ENCODE results near the gene PRR7. TPM values are rescaled to one million over a fixed set of nuclear protein-coding genes. Genes with fewer than 3 reads are reported as not detected.

The PRR7 gene
- polyA plus RNA-seq, 4 donors, result 1.1 to 2.8 (median 2.3) TPM

DNA sequence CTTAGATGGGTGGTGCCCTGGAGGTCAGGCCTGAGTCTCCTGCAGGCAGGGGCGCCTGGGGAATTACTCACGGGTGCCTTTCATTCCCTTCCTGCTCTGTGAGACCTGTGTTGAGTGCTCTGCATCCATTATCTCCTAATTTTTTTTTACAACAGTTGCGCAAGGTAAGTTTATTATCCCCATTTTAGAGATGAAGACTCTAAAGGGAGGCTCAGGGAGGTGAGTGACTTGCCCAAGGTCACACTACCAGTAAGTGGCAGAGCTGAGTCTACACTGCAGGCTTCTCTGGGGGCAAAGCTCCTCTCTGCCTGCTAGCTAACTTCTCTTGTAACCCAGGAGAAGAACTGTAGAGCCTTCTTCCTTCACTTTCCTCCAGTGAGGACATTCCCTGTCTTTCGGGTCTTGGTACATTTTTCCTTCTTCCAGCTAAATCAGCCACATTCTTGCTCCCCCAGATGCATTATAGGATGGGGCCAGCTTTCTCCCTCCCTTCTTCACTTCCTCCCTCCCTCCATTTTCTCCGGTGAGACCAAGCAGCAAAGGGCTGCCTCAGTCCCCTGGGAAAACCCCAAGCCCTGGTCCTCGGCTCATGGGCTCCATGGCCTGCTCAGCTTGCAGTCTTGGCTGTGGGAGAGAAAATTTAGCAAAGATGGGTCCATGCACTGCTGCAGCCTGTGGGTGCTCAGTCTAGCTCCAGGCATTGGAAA, 1.8 kb downstream of the PRR7 start:
- DNase-seq (ENCODE audit: low read depth in 4 of 4, low spot score in 2 of 4), result no peak

DNA sequence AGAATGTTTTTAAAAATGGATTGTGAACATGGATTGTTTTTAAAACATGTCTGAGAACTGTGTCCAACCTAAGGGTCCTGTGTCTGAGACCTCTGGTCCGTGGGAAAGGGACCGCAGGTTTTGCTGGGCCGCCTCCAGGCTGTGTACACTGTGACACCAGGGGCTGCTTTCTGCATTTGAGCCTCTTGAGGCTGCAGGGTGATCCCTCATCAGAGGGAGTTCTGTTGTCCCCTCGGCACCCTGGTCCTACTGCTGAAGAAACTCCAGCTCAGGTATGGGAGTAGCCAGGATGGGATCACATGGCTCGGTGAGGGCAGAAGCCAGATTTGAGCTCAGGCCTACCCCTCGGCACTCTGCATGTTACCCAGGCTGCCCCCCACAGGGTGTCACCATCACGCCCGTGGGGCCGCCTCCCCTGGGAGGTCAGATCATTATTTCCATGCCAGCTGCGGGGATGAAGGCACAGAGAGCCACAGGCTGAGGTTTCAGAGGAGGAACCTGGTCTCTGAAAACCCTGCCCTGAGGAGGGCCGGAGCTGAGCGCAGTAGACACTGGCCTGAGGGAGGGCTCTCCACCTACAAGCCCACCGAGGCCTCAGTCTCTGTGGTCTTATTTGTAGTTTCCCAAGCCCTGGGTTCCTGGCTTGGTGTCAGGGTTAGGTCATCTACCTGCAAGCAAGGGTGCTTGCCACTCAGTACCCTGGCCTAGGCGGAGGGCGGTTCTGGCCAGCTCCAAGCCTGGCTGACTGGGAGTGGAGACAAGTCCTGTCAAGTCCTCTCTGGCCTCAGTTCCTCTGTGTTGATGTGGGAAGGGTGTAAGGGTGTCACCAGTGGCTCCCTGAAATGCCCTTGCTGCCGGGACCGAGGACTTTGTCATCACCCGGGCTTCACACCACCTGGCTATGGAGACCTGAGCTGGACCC, 2.8 kb downstream of the PRR7 start:
- DNase-seq (ENCODE audit: low read depth in 4 of 4, low spot score in 2 of 4), result no peak

DNA sequence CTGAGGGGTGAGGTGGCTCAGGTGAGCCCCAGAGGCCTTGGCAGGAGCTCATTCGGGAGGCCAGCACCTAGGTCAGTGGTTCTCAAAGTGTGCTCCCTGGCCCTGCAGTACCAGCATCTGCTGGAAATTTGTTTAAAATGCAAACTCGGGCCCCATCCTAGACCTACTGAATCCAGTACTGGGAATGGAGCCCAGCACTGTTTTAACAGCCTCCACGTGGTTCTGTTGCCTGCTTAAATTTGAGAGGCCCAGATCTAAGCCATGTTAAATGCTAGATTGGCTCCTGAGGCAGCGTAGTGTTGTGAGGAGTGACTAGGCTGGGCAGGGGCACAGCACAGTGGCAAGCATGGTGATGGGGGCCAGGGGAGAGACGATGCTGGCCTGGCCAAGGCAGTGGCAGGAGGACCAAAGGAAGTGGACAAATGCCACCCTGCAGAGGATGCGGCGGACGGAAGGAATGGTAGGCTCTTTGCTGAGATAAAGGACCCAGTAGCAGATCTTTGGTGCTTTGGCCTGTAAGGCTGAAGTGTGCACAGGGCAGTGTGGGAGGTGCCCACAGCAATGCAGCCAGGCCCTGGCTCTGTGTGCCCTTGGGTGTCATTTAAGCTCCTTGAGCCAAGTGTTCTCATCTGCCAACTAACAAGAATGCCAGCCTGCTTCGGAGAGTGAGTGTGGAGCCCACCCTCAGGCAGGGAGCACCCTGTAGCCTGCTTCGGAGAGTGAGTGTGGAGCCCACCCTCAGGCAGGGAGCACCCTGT, 4.2 kb downstream of the PRR7 start:
- no peak for DNase-seq (ENCODE audit: low read depth in 4 of 4, low spot score in 2 of 4)

DNA sequence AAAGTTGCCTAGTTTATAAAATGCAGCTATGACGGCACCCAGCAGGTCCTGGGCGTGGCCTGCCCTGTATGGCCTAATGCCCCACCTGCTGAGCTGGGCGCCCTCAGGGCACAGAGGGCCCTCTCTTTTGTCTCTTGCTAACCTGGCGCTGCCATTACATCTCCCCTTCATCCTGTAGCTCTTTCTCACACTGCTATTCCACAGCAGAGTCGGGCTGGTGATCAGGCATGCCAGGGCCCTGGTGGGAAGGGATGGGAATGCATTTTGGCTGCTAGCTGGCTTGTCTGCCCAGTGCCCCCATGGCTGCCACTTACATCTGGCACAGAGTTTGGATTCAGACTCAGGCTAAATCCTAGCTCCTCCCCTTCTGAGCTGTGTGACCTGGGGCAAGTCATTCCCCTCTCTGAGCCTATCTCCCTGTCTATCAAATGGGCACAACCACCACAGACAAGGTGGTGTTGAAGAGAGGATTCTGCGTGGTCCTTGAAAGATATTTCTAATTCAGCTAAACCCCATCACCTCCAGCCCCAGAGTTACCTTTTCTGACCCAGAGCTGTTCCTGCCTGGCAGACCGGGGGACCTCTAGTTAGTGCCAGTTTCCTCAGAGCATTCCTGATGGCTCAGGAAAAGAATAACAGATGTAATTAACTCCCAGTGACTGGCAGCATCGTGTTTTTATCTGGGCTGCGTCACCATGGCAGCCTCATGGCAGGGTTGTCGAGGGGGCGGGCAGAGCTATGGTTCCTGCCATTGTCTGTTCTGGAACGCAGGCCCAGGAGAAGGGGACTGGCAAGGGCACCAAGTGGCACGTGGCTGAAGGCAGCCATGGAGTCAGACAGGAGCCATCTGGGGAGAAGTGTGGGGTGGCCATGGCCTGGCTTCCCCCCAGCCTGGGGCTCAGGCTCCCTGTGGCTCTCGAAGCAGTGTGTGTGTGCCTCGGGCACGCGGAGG, 6.3 kb downstream of the PRR7 start:
- DNase-seq (ENCODE audit: low read depth in 4 of 4, low spot score in 2 of 4), result no peak

DNA sequence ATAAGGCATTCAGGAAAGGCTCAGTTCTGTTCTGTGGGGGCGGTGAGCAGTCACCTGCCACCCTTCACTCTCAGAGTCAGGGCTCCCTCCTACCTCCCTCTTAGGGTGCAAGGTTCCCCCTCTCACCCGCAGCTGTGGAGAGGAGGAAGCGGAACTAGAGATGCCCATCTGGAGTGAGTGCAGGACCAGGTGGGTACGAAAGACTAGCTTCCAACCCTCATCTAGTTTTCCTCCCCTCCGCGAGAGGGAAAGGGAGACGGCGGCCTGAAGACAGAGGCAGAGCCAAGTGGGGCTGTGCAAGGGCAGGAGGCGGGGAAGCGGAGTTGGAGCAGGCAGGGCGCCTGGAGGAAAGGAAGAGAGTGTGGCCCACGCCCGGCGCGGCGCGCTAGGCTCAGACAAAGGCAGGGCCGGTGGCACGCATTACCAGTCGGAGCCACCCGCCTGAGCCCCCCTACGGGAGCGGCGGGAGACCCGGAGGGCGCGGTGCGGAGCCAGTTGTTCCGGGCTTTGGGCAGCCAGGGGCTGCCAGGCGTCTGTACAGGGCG, 7.3 kb downstream of the PRR7 start:
- no peak for DNase-seq (ENCODE audit: low read depth in 4 of 4, low spot score in 2 of 4)

DNA sequence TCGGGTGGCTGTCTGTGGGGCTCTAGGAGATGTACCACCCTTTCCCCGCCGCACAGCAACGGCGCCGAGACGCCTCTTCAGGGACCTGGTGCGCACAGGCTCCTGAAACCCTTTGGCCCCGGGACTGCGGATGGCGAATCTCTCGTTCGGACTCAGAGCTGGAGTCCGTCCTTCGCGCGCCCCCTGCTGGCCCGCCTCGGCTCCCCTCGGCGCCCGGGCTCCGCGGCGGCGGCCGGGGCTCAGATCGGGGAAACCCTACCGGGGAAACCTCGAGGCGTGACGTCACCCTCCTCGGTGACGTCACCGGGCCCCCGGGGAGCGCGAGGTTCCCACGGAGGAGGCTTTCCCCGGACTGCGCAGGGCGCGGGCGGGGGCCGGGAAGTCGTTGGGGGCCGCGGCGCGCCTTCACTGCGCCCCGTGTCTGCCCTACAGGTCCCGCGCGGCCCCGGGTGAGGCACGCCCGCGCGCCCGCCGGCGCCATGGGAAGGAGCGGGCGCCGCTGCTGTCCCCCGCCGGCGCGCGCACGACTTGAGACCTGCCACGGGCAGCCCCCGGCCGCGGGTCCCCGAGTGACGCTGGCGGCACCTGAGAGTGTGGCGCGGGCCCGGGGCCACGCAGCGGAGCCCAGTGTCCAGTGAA, 7.9 kb downstream of the PRR7 start:
- peak in 3 of 4 donors; percentile 81 to 85 (median 85) for DNase-seq (ENCODE audit: low read depth in 4 of 4, low spot score in 2 of 4)

DNA sequence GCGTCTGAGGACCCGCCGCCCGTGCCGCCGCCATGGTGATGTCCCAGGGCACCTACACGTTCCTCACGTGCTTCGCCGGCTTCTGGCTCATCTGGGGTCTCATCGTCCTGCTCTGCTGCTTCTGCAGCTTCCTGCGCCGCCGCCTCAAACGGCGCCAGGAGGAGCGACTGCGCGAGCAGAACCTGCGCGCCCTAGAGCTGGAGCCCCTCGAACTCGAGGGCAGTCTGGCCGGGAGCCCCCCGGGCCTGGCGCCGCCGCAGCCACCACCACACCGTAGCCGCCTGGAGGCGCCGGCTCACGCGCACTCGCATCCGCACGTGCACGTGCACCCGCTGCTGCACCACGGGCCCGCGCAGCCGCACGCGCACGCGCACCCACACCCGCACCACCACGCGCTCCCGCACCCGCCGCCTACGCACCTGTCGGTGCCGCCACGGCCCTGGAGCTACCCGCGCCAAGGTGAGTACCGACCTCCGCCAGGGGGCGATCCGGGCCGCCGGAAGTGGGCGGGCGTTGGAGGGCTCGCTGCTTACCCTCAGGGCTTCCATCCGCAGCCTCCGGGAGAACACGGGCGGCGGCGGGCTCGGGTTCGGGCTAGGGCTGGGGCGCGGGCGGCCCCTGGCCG, 8.5 kb downstream of the PRR7 start:
- peak in 1 of 4 donors; percentile 63 for DNase-seq (ENCODE audit: low read depth in 4 of 4, low spot score in 2 of 4)

DNA sequence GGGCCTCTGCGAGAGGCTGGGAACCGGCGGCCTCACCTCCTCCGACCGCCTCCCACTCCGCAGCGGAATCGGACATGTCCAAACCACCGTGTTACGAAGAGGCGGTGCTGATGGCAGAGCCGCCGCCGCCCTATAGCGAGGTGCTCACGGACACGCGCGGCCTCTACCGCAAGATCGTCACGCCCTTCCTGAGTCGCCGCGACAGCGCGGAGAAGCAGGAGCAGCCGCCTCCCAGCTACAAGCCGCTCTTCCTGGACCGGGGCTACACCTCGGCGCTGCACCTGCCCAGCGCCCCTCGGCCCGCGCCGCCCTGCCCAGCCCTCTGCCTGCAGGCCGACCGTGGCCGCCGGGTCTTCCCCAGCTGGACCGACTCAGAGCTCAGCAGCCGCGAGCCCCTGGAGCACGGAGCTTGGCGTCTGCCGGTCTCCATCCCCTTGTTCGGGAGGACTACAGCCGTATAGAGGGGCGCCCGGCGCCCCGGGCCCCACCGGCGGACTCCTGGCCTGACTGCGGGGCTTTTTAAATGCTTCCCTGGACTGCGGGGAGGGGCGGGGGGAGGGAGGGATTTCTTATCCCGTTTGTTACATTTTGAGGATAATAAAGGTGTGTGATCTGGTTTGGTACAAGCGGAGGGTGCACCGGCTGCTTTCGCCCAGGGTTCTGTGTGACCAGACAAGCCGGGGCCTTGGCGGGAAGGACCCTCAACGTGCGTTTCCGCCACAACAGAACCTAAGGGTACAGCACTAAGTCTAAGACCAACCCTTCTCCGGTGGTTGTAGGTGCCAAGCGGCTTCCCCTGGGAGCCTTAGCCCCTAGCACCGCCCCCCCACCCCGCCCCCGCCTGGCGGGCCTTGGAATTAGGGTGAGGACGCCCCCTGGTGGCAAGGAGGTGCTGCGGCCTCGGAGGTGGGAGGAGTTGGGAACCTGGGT, 9.3 kb downstream of the PRR7 start:
- peak in 2 of 4 donors; percentile 83 to 86 for DNase-seq (ENCODE audit: low read depth in 4 of 4, low spot score in 2 of 4)

DNA sequence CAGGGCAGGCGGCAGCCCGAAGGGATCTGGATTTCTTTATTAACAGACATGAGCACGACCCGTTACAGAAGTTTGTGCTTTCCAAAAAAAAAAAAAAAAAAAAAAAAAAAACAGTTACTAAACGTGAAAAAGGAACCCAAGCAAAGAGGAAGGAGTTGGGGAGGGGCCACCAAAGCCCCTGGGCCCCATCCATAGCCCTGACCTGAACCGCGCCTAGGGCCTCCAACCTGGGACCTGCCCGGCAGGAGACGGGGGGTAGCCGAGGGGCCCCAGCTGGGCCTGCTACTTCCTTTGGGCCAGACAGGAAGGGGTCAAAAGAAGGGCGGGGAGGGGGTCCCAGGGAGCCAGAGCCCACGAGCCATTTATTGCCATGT, 10.0 kb downstream of the PRR7 start:
- no peak for DNase-seq (ENCODE audit: low read depth in 4 of 4, low spot score in 2 of 4)

DNA sequence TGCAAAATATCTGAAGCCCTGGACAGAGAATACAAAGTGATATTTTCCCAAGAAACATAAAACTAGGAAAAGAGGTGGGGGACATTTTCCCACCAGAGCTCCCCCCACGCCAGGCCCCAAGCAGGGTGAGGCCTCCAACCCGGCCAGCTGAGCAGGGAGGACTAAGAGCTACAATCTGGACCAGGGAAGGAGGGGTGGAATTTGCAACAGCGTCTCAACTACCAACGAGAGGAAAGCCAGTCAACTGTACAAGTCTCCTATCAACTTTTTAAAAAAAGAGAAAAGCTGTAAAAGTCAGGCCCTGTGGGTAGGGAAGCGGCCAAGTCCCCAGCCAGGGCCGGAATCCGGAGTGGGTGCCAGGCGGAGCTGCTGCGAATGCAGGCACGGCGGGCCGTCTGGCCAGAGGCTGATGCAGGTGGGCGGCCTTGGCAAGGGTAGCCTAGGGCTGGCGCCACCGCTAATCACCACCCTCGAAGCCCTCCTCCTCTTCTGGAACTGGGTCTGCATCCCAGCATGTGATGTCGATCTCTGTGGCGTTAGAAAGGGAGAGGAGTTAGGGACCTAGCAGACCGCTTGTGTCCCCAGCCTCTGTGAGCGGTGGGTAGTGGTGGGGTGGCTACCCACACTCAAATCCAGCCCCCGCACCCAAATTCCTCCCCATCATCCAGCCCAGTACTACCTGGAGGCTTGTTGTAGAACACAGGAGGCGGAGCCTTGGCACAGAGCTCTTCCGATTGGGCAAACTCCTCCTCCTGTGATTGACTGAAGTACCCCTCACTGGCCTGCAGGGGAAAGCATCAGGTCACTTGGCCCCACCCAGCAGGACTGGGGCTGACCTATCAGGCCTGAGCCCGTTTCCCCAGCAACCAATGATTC, 10.6 kb downstream of the PRR7 start:
- peak in 2 of 4 donors; percentile 73 to 88 for DNase-seq (ENCODE audit: low read depth in 4 of 4, low spot score in 2 of 4)

DNA sequence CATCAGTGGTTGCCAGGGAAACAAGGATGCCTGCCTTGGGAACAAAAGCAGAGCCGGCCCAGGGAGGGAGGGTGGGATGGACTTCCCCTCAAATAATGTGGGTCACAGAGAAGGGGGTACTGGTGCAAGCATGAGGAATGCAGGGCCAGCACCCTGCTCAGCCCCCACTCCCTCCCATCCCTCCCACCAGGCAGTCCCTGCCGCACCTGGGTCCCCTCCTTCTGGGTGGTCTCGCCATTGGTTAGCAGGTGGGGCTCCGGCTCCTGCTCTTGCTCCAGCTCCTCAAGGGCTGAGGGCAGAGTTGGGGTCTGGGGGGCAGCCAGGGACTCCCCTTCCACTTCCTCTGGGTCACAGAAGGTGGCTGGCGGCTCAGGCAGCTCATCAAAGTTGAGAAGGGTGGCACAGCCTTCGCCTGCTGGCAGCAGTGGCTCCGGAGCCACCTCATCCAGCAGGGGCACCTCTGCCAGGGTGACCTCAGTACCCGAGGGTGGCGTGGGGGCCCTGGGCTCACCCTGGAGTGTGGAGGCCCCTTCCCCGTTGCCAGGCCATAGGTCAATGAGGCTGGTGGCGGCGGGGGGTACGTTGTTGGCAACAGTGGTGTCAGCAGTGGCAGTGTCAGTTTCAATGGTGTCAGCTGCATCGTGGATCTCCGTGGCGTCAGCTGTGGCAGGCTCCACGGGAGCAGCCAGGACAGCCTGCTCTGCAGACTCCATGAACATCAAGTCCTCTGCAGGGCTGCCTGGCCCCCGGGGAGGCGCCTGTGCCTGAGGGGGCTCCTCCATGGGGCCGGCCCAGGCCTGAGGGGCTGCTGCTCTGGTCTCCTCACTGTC, 11.5 kb downstream of the PRR7 start:
- DNase-seq (ENCODE audit: low read depth in 4 of 4, low spot score in 2 of 4), result no peak

DNA sequence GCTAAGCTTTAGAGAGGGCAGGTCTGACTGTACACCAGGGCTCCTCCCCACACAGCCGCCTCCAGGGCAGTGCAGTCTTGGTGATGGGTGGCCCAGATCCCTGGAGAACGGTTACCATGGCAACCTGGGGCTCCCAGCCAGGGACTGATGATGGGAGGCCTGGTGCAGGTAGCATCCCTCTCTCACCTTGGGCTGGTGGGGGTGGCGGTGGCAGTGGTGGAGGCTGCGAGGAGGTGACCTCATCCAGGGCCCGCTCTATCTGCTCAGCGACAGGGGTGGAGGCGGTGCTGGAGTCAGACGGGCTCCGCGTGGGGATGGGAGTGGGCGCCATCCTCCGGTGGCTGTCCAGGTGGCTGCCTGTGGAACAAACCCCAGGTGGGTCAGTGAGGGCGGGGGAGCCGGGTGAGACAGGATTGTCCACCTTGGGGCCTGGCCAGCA, 12.3 kb downstream of the PRR7 start:
- no peak for DNase-seq (ENCODE audit: low read depth in 4 of 4, low spot score in 2 of 4)

DNA sequence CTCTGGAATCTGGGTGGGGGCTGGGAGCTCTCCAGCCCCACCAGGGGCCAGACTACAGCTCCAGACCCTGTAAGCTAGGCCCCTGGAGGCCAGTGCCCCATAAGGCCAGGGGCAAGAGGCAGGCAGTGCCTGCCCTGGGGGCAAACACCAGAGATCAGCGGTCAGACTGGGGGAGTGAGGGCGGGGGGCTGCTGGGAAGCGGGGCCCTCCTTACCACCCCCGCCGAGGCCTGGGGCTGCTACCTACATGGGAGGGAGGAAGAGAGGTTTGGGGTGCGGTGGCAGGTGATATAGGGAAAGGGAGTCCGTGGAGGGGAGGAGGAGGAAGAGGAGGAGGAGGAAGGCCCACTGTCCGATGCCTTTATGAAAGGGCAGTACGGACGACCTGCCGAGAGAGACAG, 12.7 kb downstream of the PRR7 start:
- DNase-seq (ENCODE audit: low read depth in 4 of 4, low spot score in 2 of 4), result no peak

DNA sequence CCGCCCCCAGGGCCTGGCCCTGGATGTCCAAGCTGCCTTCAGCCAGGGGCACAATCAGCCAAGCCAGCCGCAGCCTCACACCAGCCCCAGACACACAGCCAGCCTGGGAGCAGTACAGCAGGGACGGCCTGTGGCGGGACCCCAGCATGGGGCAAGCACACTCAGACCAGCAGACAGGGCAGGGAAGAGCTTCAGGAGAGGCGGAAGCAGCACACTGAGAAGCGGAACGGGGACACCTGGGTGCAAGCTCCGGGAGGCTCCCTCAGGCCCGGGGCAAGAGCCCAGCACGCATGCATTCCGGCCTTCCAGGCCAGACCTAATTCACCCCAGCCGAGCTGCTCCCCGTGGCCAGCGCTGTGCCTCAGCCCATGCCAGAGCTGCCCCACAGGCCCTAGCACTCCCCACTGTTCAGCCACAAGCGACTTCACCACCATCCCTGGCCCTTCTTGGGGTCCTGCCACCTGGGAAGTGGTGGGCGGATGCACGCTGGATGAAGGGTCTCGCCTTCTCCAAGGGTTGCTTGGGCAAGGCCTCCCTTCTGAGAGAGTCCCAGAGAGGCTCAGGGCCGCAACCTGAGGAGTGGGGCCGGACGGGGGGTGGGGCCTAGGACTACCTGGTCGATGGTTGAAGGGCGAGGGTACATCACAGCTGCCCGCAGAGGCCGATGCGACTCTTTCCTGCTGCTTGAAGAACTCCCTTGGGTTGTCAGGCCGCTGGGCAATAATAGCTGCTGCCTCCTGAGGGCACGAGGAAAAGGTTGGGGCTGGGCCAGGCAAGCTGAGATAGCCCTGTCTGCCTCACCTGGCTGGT, 13.4 kb downstream of the PRR7 start:
- DNase-seq (ENCODE audit: low read depth in 4 of 4, low spot score in 2 of 4), result no peak

Data from left renal cortex interstitium (tissue), 4 donors.